Measurements from ENCODE around the gene GBE1.
A peak's percentile ranks its signal among the peaks of the same experiment; 100 is the strongest.

Gene GBE1

DNA sequence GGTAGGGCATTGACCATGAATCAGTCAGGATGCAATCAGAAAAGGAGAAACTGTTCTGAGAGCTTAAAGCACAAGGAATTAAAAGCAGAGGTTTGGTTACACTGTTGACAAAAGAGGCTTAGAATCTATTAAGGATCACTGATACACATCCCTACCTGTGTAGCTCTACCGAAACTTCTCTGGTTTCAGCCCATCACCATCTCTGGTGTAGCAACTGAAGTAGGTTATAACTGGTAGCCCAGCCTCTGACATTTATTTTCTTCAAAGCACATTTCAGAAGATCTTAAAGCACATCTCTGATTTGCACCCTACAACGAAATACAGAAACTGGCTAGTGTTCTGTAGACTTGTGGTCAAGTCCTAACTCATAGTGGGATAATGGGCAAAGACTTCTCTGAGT lies 283.7 kb downstream of the GBE1 start:
- Histone ChIP-seq H3K4me3 (replicated peaks; ENCODE audit: insufficient read depth, low read length) (no peak overlapping the region), H3K27ac (replicated peaks) (no peak overlapping the region), H3K27me3 (ENCODE audit: insufficient read depth, poor library complexity, severe bottlenecking) (no peaks in the 10 kb centered on the region)
- TF ChIP-seq SPI1 (IDR thresholded peaks at IDR 0.05; ENCODE audit: borderline replicate concordance, low read depth) = no peak
- TF ChIP-seq, protein P1, sequence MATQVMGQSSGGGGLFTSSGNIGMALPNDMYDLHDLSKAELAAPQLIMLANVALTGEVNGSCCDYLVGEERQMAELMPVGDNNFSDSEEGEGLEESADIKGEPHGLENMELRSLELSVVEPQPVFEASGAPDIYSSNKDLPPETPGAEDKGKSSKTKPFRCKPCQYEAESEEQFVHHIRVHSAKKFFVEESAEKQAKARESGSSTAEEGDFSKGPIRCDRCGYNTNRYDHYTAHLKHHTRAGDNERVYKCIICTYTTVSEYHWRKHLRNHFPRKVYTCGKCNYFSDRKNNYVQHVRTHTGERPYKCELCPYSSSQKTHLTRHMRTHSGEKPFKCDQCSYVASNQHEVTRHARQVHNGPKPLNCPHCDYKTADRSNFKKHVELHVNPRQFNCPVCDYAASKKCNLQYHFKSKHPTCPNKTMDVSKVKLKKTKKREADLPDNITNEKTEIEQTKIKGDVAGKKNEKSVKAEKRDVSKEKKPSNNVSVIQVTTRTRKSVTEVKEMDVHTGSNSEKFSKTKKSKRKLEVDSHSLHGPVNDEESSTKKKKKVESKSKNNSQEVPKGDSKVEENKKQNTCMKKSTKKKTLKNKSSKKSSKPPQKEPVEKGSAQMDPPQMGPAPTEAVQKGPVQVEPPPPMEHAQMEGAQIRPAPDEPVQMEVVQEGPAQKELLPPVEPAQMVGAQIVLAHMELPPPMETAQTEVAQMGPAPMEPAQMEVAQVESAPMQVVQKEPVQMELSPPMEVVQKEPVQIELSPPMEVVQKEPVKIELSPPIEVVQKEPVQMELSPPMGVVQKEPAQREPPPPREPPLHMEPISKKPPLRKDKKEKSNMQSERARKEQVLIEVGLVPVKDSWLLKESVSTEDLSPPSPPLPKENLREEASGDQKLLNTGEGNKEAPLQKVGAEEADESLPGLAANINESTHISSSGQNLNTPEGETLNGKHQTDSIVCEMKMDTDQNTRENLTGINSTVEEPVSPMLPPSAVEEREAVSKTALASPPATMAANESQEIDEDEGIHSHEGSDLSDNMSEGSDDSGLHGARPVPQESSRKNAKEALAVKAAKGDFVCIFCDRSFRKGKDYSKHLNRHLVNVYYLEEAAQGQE (IDR thresholded peaks at IDR 0.05; ENCODE audit: insufficient replicate concordance, low read depth) = no peak
- no peak for TF ChIP-seq GABPA (IDR thresholded peaks at IDR 0.05; ENCODE audit: low read depth)
- no peak for TF ChIP-seq POLR2AphosphoS5 (IDR thresholded peaks at IDR 0.05; ENCODE audit: low read depth)
- TF ChIP-seq, protein P2, sequence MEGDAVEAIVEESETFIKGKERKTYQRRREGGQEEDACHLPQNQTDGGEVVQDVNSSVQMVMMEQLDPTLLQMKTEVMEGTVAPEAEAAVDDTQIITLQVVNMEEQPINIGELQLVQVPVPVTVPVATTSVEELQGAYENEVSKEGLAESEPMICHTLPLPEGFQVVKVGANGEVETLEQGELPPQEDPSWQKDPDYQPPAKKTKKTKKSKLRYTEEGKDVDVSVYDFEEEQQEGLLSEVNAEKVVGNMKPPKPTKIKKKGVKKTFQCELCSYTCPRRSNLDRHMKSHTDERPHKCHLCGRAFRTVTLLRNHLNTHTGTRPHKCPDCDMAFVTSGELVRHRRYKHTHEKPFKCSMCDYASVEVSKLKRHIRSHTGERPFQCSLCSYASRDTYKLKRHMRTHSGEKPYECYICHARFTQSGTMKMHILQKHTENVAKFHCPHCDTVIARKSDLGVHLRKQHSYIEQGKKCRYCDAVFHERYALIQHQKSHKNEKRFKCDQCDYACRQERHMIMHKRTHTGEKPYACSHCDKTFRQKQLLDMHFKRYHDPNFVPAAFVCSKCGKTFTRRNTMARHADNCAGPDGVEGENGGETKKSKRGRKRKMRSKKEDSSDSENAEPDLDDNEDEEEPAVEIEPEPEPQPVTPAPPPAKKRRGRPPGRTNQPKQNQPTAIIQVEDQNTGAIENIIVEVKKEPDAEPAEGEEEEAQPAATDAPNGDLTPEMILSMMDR (IDR thresholded peaks at IDR 0.05; ENCODE audit: insufficient read depth, low read length) = no peak
- DNase-seq (ENCODE audit: low read depth in 1 of 2, low spot score in 1 of 2) = no peak

DNA sequence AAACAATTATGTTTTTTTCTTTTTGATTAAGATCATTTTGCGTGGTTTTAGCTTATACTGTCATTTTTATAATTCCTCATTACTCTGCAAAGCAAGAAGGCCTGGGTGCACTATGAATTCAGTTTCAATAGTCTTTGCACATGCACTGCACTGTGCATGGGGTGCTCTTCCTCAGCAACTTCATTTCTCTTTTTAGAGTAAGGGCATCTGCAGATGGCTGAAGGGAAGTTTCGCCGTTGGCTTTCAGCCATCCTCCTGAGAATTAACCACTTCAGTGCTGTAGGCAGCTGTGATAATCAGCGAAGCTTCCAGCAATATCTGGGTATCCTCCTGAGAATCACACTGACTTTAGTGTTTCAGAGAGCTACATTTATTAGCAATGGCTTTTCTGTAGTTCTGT lies 284.8 kb downstream of the GBE1 start:
- Histone ChIP-seq H3K4me3 (replicated peaks; ENCODE audit: insufficient read depth, low read length) (no peak overlapping the region), H3K27me3 (ENCODE audit: insufficient read depth, poor library complexity, severe bottlenecking) (no peaks in the 10 kb centered on the region), H3K27ac (replicated peaks) (no peak overlapping the region)
- TF ChIP-seq SPI1 (IDR thresholded peaks at IDR 0.05; ENCODE audit: borderline replicate concordance, low read depth) = no peak; the same call in 1 of the 2 replicates
- DNase-seq (ENCODE audit: low read depth in 1 of 2, low spot score in 1 of 2) = peak in 1 of 2 experiments; percentile 31

DNA sequence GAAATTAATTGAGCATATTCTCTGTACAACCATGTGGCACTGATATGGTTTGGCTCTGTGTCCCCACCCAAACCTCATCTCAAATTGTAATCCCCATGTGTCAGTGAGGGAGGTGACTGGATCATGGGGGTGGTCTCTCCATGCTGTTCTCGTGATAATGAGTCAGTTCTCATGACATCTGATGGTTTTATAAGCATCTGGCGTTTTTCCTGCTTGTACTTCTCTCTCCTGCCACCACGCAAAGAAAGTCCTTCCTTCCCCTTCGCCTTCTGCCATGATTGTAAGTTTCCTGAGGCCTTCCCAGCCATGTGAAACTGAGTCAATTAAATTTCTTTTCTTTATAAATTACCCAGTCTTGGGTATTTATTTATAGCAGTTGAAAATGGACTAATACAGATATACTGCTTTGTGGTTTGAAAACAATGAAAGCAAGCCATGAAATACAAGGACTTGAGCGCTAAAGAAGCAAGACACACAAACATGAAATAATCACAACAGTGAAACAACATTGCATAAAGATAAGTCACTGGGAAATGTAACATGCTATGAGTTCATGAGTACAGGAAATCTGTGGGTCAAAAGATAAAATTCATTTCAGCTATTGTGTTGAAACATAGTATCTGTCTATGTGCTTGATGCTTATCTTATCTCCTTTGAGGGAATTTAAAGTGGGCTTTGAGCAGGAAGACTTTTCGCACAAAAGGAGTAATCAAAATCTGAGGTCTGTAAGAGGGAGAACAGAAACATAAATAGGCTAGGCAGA lies 288.7 kb downstream of the GBE1 start:
- Histone ChIP-seq H3K4me3 (replicated peaks; ENCODE audit: insufficient read depth, low read length) (no peak overlapping the region), H3K27ac (replicated peaks) (no peak overlapping the region), H3K27me3 (ENCODE audit: insufficient read depth, poor library complexity, severe bottlenecking) (no peaks in the 10 kb centered on the region)
- TF ChIP-seq SPI1 (IDR thresholded peaks at IDR 0.05; ENCODE audit: borderline replicate concordance, low read depth) = no peak
- TF ChIP-seq, protein P1 (IDR thresholded peaks at IDR 0.05; ENCODE audit: insufficient replicate concordance, low read depth) = no peak
- TF ChIP-seq GABPA (IDR thresholded peaks at IDR 0.05; ENCODE audit: low read depth) = no peak
- TF ChIP-seq, protein P2 (IDR thresholded peaks at IDR 0.05; ENCODE audit: insufficient read depth, low read length) = no peak
- no peak for TF ChIP-seq POLR2AphosphoS5 (IDR thresholded peaks at IDR 0.05; ENCODE audit: low read depth)
- DNase-seq (ENCODE audit: low read depth in 1 of 2, low spot score in 1 of 2) = no peak

DNA sequence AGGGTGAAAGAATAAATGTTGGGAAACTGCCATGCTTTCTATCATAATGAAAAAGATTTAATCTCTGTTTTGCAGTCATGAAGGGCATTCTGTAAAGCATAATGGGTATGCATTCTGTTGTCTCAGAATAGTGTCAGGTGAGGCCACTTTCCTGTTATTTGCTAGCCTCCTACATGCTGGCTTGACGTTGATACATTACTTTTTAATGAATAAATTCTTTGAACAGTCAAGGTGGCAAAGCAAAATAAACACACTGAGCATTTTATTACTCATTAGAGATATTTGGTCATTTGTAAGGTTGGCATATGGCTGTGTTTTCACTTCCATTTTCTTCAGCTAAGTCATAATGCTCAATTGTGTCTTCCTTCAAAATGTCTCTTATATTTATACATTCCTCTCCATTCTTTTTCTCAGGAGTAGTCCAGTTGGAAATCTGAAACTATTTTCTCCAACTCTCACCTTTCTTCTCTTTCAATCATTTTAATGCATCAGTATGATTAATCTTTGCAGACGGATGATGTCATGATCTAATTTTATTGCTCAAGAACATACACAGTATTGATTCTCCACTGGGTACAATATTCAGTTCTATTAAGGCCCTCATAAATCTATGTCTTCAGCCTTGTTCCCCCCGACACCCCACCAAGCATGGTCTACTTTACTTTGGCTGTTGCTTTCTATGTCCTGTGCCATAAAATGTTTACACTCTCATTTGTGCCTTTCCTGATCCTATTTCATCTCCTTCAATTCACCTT lies 290.7 kb downstream of the GBE1 start:
- Histone ChIP-seq H3K4me3 (replicated peaks; ENCODE audit: insufficient read depth, low read length) (no peak overlapping the region), H3K27me3 (ENCODE audit: insufficient read depth, poor library complexity, severe bottlenecking) (no peaks in the 10 kb centered on the region), H3K27ac (replicated peaks) (no peak overlapping the region)
- no peak for TF ChIP-seq GABPA (IDR thresholded peaks at IDR 0.05; ENCODE audit: low read depth)
- DNase-seq (ENCODE audit: low read depth in 1 of 2, low spot score in 1 of 2) = no peak
